Glutamatergic neuron (in vitro differentiated cells): ENCODE results near the gene WFS1. TPM values are rescaled to one million over a fixed set of nuclear protein-coding genes. Genes with fewer than 3 reads are reported as not detected.

ENCODE experiments used
- DNase-seq: peaks from one replicate; pipeline ENCODE4 v3.0.0; 2022
- H3K27ac Mint-ChIP-seq: one replicate; pipeline ENCODE4 v1.8.0; 2020; ENCODE audit warnings: mild to moderate bottlenecking, mixed read lengths, inconsistent platforms; ENCODE audit not compliant: unreplicated experiment
- H3K27me3 Mint-ChIP-seq: one replicate; pipeline ENCODE4 v1.8.0; 2020; ENCODE audit warnings: mild to moderate bottlenecking, moderate library complexity, mixed read lengths, inconsistent platforms; ENCODE audit not compliant: unreplicated experiment
- H3K36me3 Mint-ChIP-seq: one replicate; pipeline ENCODE4 v1.8.0; 2020; ENCODE audit warnings: mild to moderate bottlenecking, mixed read lengths, inconsistent platforms; ENCODE audit not compliant: unreplicated experiment
- H3K4me1 Mint-ChIP-seq: one replicate; pipeline ENCODE4 v1.8.0; 2020; ENCODE audit warnings: mild to moderate bottlenecking, low read depth, mixed read lengths, inconsistent platforms; ENCODE audit not compliant: unreplicated experiment
- H3K4me3 Mint-ChIP-seq: one replicate; pipeline ENCODE4 v1.8.0; 2020; ENCODE audit warnings: mild to moderate bottlenecking, mixed read lengths, inconsistent platforms; ENCODE audit not compliant: unreplicated experiment
- H3K9me3 Mint-ChIP-seq: one replicate; pipeline ENCODE4 v1.8.0; 2020; ENCODE audit warnings: mild to moderate bottlenecking, moderate library complexity, mixed read lengths, inconsistent platforms; ENCODE audit not compliant: unreplicated experiment
- total RNA-seq: library from RNA; stranded (reverse); fragmentation: NEBNext Ultra II Directional; extraction: Animal tissue kit (Norgen Biotek cat#: 25700); gene quantifications from one replicate; pipeline ENCODE4 v1.2.1, GENCODE V29; 2021; ENCODE audit not compliant: unreplicated experiment
- TF ChIP-seq, protein P1 (sequence below): fragments of 200-600 bp; sonication (generic); IDR thresholded peaks from one replicate; pipeline ENCODE4 v1.5.0; 2021; ENCODE audit not compliant: partially characterized antibody, unreplicated experiment

The WFS1 gene
- total RNA-seq, 1 donor from 2014 or later: 30.4 TPM

DNA sequence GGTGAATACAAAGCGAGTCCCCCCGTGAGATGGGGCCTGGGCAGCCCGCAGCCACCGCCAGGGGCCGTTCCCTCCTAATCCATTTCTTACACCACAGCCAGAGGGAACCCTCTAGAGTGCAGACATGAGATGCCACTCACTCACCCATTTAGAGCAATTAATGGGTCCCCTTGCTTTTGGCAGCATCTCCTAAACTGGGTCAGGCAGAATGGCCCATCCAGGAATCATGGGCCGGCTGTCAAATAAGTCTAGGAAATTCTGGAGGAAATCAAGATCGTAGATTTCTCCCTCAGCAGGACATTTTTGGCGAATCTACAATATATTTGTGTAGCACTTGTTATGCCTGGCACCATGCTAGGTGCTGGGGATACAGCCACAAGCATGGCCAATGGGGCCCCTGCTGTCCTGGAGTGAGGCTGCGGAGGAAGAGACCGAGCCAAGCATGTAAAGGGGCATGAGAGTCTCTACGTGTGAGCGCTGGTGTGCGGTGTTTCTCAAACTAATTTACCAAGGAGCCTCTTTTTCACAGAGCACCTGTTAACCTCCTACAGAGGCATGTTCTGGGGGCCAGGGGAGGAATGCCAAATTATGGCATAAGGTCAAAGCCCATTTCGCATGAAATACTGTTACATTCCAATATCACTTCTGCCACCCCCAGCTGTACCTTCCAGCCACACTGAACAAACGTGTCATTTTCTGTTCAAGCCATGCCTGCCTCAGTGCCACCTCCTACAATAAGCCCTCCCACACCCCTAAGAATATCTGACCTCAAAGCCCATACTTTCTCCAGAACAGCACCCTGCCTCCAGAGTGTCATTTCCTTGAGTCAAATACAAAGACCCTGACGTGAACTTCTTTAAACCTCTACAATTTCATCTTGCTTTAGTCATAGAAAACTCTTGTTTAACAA is 41.2 kb upstream of the WFS1 start:
- Mint-ChIP-seq H3K36me3 (no peaks in the 10 kb centered on the region), H3K27me3 (peaks cover 4% of the 10 kb centered on the region), H3K4me3 (no peak overlapping the region), H3K4me1 (peaks cover 9% of the 10 kb centered on the region), H3K9me3 (peaks cover 2% of the 10 kb centered on the region), H3K27ac (no peak overlapping the region)
- no peak for DNase-seq
- TF ChIP-seq, protein P1, sequence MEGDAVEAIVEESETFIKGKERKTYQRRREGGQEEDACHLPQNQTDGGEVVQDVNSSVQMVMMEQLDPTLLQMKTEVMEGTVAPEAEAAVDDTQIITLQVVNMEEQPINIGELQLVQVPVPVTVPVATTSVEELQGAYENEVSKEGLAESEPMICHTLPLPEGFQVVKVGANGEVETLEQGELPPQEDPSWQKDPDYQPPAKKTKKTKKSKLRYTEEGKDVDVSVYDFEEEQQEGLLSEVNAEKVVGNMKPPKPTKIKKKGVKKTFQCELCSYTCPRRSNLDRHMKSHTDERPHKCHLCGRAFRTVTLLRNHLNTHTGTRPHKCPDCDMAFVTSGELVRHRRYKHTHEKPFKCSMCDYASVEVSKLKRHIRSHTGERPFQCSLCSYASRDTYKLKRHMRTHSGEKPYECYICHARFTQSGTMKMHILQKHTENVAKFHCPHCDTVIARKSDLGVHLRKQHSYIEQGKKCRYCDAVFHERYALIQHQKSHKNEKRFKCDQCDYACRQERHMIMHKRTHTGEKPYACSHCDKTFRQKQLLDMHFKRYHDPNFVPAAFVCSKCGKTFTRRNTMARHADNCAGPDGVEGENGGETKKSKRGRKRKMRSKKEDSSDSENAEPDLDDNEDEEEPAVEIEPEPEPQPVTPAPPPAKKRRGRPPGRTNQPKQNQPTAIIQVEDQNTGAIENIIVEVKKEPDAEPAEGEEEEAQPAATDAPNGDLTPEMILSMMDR: no peak

DNA sequence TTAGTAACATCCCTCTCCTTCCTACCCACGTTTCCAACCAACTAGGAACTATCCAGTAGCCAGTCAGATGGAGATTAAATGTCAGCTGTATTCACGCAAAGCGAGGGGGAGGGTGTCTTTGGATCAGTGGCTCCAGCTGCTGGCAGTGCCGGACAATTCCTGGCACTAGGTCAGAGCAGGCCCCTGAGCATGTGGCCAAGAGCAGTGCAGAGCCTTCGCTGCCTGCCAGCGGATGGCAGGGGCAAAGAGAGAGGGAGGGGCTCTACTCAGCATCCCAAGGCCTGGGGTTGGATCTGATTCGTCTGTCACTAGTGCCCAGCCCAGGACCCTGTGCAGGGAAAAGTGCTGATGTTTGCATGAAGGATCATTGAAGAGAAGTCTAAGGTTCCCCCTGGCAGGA is 40.6 kb upstream of the WFS1 start:
- DNase-seq: no peak
- no peak overlapping the region for H3K4me3 Mint-ChIP-seq
- H3K4me1 Mint-ChIP-seq: peaks cover 9% of the 10 kb centered on the region
- peak overlapping the region; percentile 26 for H3K27ac Mint-ChIP-seq
- TF ChIP-seq, protein P1: no peak
- H3K9me3 Mint-ChIP-seq: peaks cover 2% of the 10 kb centered on the region
- no peaks in the 10 kb centered on the region for H3K36me3 Mint-ChIP-seq
- peaks cover 4% of the 10 kb centered on the region for H3K27me3 Mint-ChIP-seq

DNA sequence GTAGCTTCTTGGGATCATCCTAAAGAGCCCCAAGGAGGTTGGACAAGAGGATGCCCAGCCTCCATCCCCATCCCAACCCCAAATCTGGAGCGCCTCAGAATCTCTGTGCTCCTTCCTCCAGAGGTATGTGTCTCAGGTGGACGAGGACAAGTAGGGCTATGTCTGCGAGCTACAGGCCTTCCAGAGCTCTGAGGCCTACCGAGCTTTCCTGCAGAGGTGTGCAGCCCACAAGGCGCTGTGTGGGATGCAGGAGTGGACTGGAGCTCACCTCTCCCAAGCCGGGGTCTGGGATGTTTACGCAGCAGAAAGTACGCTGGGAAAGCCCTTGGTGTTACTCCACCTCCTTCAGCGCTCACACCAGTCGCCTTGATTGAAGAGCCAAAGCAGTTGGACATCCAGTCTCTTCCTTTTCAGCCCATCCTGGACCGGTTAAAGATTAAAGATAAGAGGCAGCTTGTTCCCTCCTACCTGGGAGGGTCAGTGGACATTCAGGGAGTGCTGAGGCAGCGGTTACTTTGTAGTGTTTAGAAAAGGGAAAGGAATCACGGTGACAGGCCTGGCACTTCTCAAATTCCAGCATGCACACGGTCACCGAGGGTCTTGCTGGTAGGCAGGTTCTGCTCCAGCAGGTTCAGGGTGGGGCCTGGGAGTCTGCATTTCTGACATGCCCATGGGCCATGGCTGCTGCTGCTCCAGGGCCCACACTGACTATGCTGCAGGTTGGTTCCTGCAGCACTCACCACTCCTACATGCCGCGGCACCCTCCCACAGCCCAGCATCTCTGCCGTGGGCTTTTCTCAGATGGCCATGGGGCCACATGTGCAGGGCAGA is 39.8 kb upstream of the WFS1 start:
- peaks cover 2% of the 10 kb centered on the region for H3K9me3 Mint-ChIP-seq
- H3K27ac Mint-ChIP-seq: no peak overlapping the region
- peaks cover 9% of the 10 kb centered on the region for H3K4me1 Mint-ChIP-seq
- H3K27me3 Mint-ChIP-seq: peaks cover 4% of the 10 kb centered on the region
- TF ChIP-seq, protein P1: no peak
- H3K36me3 Mint-ChIP-seq: no peaks in the 10 kb centered on the region
- H3K4me3 Mint-ChIP-seq: no peak overlapping the region
- no peak for DNase-seq

DNA sequence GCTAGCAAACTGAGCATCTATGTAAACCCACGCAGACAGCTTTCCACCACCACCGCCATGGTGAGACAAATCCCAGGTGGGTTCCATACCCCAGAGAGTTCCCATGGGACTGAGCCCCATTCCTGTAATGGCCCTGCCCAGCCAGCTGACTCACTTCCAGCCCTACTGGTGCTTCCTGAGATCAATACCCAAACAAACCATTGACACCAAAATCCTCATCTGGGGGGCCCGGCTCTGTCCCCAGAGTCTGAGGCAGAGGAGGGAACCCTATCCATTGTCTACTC is 39.2 kb upstream of the WFS1 start:
- Mint-ChIP-seq H3K27ac (no peak overlapping the region), H3K27me3 (peaks cover 4% of the 10 kb centered on the region), H3K36me3 (no peaks in the 10 kb centered on the region), H3K9me3 (peaks cover 2% of the 10 kb centered on the region), H3K4me1 (peaks cover 9% of the 10 kb centered on the region), H3K4me3 (no peak overlapping the region)
- TF ChIP-seq, protein P1: no peak
- DNase-seq: no peak
